GM18508 (cell line): ENCODE results near the gene SPOCK2.

Source experiments
- ATAC-seq: cut with Tn5 transposase; IDR thresholded peaks from one replicate; pipeline ENCODE4 v1.9.1; 2021; ENCODE audit warnings: moderate number of reproducible peaks; ENCODE audit not compliant: insufficient read depth, unreplicated experiment

SPOCK2 gene

DNA sequence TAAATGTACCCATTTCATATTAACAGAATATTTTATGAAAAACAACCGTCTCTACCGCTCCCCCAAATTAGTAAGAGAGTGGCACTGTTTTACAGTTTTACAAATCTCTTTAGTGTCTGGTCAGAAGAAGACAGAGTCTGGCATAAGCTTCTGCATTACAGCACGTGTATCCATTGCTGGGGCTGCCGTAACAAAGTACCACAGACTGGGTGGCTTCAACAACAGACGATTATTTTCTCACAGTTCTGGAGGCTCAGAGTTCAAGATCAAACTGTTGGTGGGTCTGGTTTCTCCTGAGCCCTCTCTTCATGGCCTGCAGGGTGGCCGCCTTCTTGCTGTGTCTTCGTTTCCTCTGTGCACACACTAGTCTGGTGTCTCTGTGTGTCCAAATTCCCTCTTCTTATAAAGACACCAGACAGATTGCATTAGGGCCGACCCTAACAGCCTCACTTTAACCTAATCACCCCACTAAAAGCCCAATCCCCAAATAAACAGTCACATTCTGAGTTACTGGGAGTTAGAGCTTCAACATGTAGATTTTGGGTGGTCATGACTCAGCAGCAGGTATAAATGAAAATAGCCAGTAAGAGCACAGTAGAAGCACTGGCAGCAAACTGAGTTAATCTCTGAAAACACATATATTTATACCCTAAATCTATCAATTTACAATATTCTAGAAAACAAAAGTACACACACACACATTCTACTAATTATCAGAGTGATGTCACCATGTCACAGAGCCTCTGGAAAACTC, 4.0 kb upstream of the SPOCK2 start:
- no peak for ATAC-seq

DNA sequence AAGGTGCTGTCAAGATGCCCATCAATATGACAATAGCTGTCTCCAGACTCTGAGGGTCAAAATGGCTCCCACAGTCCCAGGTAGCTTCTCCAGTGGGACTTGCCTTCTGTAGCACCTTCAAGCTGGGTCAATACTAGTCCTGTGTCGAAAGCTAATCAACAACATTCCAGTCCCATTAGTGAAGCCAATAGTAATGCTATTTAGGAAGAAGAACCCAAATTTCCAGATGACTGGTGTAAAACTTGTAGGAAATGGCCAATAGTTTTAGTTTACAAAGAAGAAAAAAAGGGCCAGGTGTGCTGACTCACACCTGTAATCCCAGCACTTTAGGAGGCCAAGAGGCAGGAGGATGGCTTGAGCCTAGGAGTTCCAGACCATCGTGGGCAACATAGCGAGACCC, 2.0 kb upstream of the SPOCK2 start:
- ATAC-seq = no peak

DNA sequence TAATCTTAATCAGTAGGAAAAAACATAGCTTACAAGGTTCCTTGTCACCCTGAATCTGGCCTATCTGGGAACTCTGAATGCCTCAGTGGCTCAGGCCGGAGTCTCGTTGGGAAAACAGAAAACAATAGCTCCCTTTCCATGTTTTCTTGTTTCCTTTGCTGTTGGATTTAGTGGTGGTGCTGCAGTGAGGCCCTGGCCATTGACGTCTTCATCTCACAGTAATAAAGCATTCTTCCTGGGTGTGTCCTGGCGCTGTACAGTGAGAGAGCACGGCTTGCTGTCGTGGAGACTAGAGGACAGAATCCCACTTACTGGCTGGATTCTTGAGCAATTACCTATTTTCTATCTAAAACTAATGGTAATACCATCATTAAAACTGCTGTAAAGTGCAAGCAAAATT, 1.3 kb upstream of the SPOCK2 start:
- no peak for ATAC-seq

DNA sequence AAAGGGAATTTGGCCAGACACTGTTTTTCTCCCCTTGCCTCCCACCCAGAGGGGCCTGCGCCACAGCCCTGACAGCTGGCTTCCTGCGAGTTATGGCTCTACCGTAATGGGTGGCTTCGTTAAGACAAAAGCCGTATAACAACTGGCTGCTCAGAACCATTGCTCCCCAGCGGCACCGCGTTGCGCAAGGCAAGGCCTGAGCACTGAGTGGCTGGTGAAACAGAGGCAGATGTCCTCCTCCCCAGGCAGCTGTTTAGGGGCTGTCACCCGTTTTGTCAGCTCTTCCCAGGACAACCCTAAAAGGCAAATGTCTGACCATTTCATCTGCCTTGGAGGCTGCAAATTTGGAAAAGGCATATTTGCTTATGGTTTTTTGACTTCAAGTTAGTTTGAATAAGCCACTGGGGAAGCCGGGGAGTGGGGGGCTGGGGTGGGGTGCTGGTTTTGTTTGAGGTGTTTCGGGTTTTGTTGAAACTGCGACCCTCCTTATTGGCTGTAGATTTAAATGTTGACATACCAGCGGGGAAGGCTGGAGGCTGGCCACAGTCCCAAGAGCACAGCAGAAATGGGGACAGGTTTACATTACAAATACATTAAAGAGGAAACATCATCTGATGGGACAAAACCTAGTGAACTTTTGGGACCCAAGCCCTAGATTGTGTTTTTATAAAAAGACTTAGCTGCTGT, 681 bp upstream of the SPOCK2 start:
- no peak for ATAC-seq

DNA sequence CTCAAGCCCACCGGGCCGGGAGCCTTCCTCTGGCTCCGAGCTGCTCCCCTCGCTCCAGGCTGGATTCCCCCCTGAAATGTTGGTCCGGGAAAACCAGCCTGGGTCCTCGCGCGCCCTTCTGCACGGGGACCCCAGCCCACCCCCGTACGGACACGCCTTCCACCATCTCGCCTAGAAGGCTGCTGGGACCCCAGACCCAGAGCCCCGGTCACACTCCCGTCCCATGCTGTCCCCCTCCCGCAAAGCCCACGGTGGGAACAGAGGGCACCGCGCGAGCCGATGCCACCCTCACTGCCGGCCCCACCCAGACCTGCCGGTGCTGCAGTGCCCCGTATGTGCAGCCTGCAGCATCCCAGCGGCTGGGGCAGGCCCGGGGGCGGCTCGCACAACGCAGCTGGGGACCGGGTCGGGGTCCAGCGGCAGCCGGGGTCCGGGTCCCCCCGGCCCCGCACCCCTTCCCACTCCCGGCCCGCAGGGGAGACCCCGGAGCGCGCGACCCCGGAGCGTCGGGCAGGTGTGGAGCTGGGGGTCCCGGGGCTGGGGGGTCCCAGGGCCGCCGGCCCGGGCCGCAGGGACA, 871 bp downstream of the SPOCK2 start:
- ATAC-seq = no peak

DNA sequence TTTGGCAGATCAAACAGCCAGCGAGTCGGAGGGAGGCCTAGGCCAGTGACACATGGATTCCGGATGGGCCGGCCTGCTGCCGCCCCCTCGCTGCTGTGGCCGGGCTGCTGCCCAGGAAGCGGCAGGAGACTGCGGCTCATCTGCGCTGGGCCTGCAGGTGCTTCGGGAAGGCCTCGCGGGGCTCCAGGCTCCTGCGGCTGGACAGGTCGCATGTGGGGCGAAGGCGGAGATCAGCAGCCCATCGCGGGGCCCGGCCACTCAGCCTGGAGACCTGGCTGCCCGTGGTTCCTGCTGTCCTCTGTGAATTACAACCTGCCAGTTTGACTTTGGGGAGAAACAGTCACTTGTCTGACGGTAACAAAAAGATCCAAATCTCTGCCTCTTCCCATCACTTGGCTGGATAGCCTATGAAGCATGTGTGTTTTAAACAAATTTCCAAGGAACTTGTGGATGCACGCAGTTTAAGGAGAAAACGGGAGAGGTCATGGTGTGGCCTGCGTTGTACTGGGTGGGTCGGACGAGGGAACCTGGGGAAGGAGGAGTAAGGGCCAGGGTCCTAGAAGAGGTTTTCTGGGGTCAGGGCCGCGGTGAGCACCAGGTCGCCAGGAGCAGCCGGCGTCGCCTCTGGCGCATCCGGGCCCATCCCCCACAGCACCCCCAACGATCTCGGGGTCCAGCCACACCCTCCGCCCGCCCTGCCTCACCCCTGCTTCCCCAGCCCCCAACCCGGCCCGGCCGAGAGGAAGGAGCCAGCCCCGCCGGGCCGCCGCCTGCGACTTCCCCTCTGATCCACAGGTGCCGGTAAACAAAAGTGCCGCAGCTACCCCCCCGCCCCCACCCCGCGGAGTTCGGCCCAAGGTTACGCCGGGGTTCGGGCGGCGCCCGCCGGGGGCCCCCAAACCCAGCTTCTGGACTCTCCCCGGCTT, 1.6 kb downstream of the SPOCK2 start:
- ATAC-seq = no peak

DNA sequence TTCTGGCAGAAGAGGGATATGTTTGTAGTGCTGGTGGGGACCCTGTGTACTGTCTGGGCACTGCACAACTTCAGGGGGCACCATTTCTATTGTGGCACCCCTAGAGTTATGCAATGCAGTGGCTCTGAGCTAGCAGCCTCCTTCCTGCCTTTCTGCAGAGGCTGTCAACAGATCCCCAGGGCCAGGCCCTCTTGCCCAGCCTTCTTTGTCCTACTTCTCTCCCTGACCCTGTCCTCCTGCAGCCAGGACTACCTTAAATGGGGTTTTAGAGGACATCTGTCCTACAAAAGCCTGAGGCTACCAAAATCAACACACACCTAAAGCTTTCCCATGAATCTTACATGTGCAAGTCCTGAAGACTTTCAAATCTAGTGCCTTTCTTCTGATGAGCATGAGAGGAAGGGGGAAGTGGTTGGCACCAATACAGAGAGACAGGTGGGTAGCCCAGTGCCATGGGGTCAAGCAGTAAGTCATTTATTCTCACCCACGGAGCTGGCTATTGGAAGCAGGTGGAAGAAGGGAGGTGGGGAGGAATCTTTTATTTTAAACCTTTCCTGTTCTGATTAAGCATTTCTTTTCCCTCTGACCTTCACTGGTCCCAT, 2.4 kb downstream of the SPOCK2 start:
- ATAC-seq = no peak

DNA sequence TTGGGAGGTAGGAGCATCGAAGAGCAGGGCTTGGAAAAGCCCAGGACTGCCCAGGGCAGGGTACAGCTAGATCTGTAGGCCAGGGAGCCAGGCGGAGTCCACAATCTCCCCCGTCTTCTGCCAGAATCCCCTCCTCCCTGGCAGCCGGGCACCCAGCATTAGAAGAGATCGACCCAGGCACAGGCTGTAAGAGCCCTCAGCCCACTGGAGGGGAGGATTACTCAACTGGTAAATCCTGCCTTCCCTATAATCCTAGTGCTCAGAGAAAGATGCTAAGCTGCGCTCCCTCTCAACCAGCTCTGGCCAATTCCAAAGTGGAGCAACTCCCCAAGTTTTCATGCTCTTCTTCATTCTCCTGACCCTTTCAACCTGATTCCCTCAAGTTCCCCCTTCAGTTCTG, 3.2 kb downstream of the SPOCK2 start:
- ATAC-seq = no peak

DNA sequence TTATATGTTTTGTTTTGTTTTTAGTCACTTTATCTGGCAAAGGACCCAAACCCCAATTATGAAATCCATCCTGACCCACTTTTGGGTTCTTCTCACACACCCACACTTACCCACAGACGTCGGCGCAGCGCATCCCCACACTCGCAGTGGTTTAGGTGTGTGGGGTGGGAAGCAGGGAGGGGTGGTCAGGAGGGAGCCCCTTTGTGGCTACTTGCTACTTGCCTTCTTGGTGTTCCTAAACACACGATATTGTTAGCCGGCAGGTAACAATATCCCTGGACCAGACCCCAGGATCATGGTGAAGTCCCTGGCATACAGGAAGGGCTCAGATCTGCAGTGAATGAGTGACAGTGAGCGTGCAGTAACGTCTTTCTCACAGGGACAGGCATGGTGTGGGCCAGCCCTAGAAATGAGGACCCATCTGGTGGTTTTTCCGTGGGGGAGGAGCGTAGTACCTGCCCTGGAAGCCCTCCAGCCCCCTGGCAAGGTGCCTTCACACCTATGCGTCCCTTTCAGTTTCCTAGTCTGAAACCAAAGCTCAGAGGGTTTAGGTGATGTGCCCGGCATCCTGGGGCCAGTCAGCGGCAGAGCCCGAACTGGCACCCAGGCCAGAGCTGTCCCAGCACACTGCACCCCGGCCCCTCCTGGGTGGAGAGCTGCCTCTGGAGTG, 4.4 kb downstream of the SPOCK2 start:
- no peak for ATAC-seq

DNA sequence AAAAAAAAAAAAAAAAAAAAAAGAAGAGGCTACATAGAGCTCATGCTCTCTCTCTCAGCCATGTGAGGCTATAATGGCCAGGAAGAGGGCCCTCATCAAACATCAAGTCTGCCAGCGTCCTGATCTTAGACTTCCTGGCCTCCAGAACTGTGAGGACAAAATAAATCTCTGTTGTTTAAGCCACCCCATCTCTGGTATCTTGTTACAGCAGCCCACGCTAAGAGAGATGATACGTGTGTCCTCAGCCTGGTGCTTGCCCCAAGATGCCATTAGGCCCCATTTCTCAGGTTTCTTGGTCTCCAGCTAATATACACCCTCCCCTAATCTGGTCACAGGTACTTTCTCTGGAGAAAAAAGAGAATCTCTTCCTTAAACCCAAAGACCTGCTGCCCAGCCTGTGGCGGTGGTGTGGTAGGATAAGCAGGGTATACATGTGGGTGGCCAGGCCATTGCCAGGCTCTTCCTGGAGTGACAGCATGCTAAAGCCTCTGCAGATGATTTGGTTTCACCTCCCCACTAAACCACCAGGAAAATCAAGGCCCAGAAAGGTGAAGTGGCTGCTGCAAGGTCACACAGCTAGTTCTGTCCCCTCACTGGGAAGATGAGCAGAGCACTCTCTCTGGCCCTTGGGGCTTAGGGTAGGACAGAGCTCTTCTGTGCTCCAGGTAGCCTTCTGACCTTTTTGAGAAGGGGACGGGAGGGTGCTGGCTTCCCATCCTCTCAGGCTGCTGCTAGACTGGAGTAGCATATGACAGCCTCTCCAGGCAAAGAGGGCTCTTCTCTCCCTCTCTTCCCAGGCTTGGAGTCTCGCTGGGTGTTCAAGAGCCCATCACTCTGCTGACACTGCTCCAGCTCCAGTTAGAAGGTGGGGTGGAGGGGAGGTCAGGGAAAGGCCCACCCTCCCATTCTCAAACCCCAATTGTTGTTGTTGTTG, 5.2 kb downstream of the SPOCK2 start:
- ATAC-seq = no peak

DNA sequence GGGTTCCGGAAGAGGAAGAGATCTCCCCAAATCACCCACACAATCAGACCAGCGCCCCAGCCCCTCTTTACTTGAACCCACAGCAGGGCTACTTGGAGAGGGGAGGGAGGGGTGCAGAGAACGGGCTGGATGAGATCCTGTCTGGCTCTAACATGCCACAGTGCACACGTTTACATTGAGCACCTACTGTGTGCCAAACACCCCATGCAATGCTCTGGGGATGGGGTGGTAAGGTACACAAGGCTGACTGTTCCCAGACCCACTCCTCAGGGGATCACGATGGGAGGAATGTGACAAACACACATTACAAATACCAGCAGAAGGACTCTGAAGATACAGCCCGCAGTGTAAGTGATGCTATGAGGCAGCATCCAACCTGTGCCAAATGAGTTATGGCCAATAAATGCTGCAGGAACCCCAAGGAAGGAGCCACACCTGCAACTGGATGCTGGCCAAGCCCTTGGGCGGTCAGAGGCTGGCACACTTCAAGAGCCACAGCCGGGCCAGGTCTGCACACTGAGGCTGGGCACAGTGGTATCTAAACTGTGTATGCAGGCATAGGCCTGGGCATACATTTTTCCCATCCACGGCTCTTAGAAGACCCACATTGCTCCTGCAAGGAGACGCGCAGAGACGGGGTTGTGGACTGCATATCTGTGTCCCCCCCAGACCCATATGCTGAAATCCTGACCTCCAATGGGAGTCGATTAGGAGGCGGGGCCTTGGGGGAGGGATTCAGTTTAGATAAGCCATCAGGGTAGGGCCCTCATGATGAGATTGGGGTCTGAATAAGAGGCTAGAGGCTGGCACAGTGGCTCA, 6.4 kb downstream of the SPOCK2 start:
- ATAC-seq = no peak

DNA sequence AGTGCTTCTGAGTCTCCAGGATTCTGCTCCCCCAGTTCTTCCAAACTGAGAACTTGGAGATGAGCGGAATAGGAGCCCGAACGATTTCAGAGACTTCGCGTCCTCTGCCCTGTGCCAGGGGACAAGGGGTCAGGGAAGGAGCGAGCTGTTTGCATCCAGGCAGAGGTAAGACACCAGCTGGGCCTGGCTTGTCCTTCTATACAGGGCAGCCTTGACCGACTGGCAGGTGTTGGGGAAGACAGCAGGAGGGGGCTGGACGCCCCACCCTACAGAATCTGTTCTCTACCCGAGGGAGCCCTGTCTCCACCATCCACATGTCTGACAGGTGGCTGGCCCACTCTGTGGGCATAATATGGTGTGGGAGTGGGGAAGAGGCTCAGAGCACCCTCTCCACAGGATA, 7.1 kb downstream of the SPOCK2 start:
- no peak for ATAC-seq

DNA sequence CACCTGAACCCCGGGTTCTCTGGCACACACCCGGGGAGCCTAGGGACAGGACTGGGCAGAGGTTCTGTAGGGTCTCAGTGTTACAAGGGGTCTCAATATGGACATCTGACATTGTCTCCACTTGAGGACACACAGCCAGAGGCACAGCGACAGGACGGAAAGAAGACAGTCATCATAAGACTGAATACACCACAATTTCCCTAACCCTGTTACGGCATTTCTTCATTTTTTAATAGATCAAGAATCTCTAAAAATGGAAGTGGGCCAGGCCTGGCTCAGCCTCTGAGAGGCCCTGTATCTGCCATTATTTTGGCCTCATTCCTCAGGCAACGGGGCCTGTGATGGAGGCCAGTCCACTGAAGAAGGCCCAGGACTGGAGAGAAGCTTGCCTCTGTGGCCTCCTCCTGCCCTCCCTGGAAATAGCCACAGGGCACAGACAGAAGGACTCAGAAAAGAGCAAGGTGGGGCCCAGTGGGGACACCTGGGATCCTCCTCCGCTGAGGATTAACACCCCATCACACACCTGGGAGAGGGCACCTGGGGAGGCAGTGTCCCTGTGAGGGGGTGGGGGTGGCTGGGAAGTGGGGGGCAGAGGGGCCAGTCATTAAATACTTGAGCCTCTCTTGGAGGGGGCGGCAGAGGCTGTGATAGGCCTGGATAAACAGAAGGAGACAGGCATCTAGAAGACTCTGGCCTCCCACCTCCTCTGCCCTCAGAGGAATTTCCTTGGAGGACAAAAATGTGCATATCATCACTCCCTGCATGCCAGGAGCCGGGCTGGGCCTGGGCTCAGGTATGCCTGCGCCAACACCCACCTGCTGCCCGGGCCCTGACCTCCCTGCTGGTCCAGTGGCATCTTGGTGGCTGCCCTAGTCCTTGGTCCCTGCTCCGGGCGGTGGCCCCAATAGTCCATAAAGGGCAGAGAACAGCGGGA, 8.0 kb downstream of the SPOCK2 start:
- ATAC-seq = no peak

DNA sequence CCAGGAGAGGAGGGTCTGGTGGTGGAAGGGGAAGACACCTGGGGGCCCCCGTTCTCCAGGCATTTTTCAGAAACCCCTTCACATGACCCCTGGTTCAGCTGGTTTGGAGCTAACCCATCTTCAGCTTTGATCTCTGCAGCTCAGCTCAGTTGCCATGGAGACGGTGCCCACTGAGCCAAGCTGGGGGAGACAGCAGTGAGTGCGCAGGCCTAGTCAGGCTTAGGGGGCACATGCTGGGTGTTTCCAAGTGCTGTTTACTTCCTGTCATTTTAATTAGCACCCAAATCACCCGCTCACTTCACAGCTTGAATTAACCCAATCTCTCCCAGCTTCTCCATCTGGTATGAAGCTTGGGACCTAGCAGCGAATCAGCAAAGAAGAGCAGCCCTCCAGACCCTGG, 9.0 kb downstream of the SPOCK2 start:
- no peak for ATAC-seq

DNA sequence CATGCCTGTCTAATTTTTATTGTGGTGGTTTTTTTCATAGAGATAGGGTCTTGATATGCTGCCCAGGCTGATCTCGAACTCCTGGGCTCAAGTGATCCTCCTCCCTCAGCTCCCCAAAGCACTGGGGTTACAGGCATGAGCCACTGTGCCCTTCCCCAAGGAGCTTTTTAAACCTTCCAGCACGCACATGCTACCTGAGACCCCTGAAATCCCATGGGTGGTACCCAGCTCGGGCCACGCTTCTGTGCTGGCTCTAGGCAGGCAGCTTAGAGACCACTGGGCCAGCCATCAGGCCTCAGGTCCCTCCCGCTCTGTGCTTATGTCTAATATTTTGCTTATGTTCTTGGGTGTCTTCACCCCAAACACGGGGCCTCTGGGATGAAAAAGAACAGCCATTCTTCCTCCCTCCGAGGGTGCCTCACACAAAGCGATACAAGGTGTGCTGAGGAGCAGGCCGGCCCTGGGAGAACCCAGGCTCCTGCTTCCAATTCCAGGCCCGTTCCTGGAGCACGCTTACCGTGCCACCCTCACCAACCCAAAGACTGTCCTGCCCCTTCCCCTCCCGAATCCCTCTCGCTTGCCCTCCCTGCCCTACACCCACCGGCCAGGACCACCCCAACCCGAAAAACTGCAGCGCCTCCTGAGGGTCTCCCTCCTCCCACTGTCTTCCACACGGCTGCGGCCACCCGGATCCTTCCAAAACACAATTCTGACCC, 10.9 kb downstream of the SPOCK2 start:
- ATAC-seq = no peak

DNA sequence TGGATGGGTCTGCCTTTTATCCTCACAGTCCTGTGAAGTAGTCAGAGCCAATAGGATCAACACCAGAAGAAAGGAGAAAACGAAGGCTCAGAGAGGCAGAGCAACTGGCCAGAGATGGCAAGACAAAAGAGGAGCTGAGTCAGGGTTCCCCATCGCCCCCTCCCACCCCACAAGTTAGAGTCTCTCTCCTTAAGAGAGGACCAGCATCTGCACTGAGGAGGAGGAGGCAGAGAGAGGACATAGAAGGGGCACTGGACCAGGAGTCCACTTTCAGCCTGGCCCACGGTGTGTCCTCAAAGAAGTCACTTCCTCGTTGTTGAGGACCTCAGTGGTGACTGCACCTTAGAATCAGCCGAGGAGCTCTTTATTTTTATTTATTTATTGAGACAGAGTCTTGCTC, 11.6 kb downstream of the SPOCK2 start:
- no peak for ATAC-seq
